ENCODE data around the gene RAPGEF2.
"Not testable (repeated sequence)": the region's sequence is repeated elsewhere in the genome, so short reads cannot be mapped to it uniquely, and the experiment has no call there.

The RAPGEF2 gene

GRCh38 chr4:159171287-159171686 is 68.4 kb downstream of the RAPGEF2 start:
- H3K4me3 ChIP-seq: no peak overlapping the region
- H3K27me3 ChIP-seq: no peaks in the 10 kb centered on the region
- TF ChIP-seq Cebpa-rat (IDR thresholded peaks at IDR 0.05): no peak
- no peak overlapping the region for H3K9ac ChIP-seq
- no peaks in the 10 kb centered on the region for H3K36me3 ChIP-seq
- peaks cover 59% of the 10 kb centered on the region for H3K4me1 ChIP-seq
- H3K9me3 ChIP-seq: no peaks in the 10 kb centered on the region
- H4K20me1 ChIP-seq: peaks cover 96% of the 10 kb centered on the region
- H3K27ac ChIP-seq: no peak overlapping the region
- no peak overlapping the region for H3K4me2 ChIP-seq

- H3K4me2 ChIP-seq: no peak overlapping the region
- H3K9me3 ChIP-seq: no peaks in the 10 kb centered on the region
- no peaks in the 10 kb centered on the region for H3K27me3 ChIP-seq
- peaks cover 96% of the 10 kb centered on the region for H4K20me1 ChIP-seq
- no peak overlapping the region for H3K4me3 ChIP-seq
- no peak overlapping the region for H3K9ac ChIP-seq
- no peaks in the 10 kb centered on the region for H3K36me3 ChIP-seq
- peaks cover 62% of the 10 kb centered on the region for H3K4me1 ChIP-seq
- H3K27ac ChIP-seq: no peak overlapping the region
- no peak for TF ChIP-seq Cebpa-rat (IDR thresholded peaks at IDR 0.05)
These were observed 71.0 kb downstream of the RAPGEF2 start for GRCh38 chr4:159173886-159174285.

- no peak overlapping the region for H3K9ac ChIP-seq
- H3K9me3 ChIP-seq: no peaks in the 10 kb centered on the region
- peaks cover 68% of the 10 kb centered on the region for H3K4me1 ChIP-seq
- H3K4me3 ChIP-seq: no peak overlapping the region
- no peaks in the 10 kb centered on the region for H3K27me3 ChIP-seq
- H3K36me3 ChIP-seq: no peaks in the 10 kb centered on the region
- no peak for TF ChIP-seq Cebpa-rat (IDR thresholded peaks at IDR 0.05)
- no peak overlapping the region for H3K4me2 ChIP-seq
- H3K27ac ChIP-seq: no peak overlapping the region
- peaks cover 97% of the 10 kb centered on the region for H4K20me1 ChIP-seq
These were observed 71.8 kb downstream of the RAPGEF2 start for GRCh38 chr4:159174645-159175084.

- Histone ChIP-seq H3K4me1 (peaks cover 70% of the 10 kb centered on the region), H4K20me1 (peaks cover 97% of the 10 kb centered on the region), H3K9ac (no peak overlapping the region), H3K4me2 (peak overlapping the region; percentile 39; the same call in 1 of the 2 replicates), H3K27ac (no peak overlapping the region), H3K27me3 (no peaks in the 10 kb centered on the region), H3K4me3 (no peak overlapping the region), H3K9me3 (no peaks in the 10 kb centered on the region), H3K36me3 (no peaks in the 10 kb centered on the region)
- TF ChIP-seq Cebpa-rat (IDR thresholded peaks at IDR 0.05): no peak
These were observed 72.5 kb downstream of the RAPGEF2 start for GRCh38 chr4:159175085-159175988.

- no peak for TF ChIP-seq Cebpa-rat (IDR thresholded peaks at IDR 0.05)
- Histone ChIP-seq H3K9me3 (no peaks in the 10 kb centered on the region), H3K27me3 (no peaks in the 10 kb centered on the region), H3K4me1 (peaks cover 70% of the 10 kb centered on the region), H3K36me3 (no peaks in the 10 kb centered on the region), H3K4me2 (no peak overlapping the region), H3K4me3 (no peak overlapping the region), H3K9ac (no peak overlapping the region), H4K20me1 (peaks cover 97% of the 10 kb centered on the region), H3K27ac (no peak overlapping the region)
These were observed 73.1 kb downstream of the RAPGEF2 start for GRCh38 chr4:159175989-159176375.

- Histone ChIP-seq H3K9ac (no peak overlapping the region), H3K4me3 (no peak overlapping the region), H3K4me2 (peak overlapping the region; percentile 67), H3K9me3 (no peaks in the 10 kb centered on the region), H4K20me1 (peaks cover 96% of the 10 kb centered on the region), H3K27me3 (no peaks in the 10 kb centered on the region), H3K4me1 (peaks cover 64% of the 10 kb centered on the region), H3K27ac (no peak overlapping the region), H3K36me3 (no peaks in the 10 kb centered on the region)
- no peak for TF ChIP-seq Cebpa-rat (IDR thresholded peaks at IDR 0.05)
These were observed 74.6 kb downstream of the RAPGEF2 start for GRCh38 chr4:159177265-159178150.

GRCh38 chr4:159178151-159178546 is 75.3 kb downstream of the RAPGEF2 start:
- no peak overlapping the region for H3K4me3 ChIP-seq
- peak overlapping the region; percentile 67 for H3K4me2 ChIP-seq
- H3K36me3 ChIP-seq: no peaks in the 10 kb centered on the region
- H3K4me1 ChIP-seq: peaks cover 58% of the 10 kb centered on the region
- no peak for TF ChIP-seq Cebpa-rat (IDR thresholded peaks at IDR 0.05)
- peaks cover 4% of the 10 kb centered on the region for H3K9me3 ChIP-seq
- H3K9ac ChIP-seq: no peak overlapping the region
- H3K27ac ChIP-seq: no peak overlapping the region
- H4K20me1 ChIP-seq: peaks cover 90% of the 10 kb centered on the region
- no peaks in the 10 kb centered on the region for H3K27me3 ChIP-seq

- Histone ChIP-seq H3K4me3 (no peak overlapping the region), H3K36me3 (no peaks in the 10 kb centered on the region), H3K4me1 (peaks cover 51% of the 10 kb centered on the region), H4K20me1 (peaks cover 79% of the 10 kb centered on the region), H3K9ac (no peak overlapping the region), H3K4me2 (peak overlapping the region; percentile 67), H3K9me3 (peaks cover 9% of the 10 kb centered on the region), H3K27me3 (no peaks in the 10 kb centered on the region), H3K27ac (no peak overlapping the region)
- TF ChIP-seq Cebpa-rat (IDR thresholded peaks at IDR 0.05): no peak
These were observed 76.4 kb downstream of the RAPGEF2 start for GRCh38 chr4:159178979-159179969.

- Histone ChIP-seq H4K20me1 (peaks cover 39% of the 10 kb centered on the region), H3K36me3 (peaks cover 11% of the 10 kb centered on the region), H3K4me1 (peaks cover 13% of the 10 kb centered on the region), H3K9me3 (peaks cover 15% of the 10 kb centered on the region)
- not testable (repeated sequence) for H3K27ac ChIP-seq, H3K9ac ChIP-seq, H3K4me3 ChIP-seq, H3K27me3 ChIP-seq, H3K4me2 ChIP-seq
These were observed 81.2 kb downstream of the RAPGEF2 start for GRCh38 chr4:159183885-159184605.

Data from BLaER1 (cell line).